B cell (primary cell): ENCODE results near the gene C12orf56. TPM values are rescaled to one million over a fixed set of nuclear protein-coding genes. Genes with fewer than 3 reads are reported as not detected.

Experiments used
- ATAC-seq: fragments of 200-7000 bp; cut with Tn5 transposase; one replicate; pipeline ENCODE4 v1.10.0; 2021; ENCODE audit warnings: low read depth, mild to moderate bottlenecking, moderate number of reproducible peaks, moderate library complexity
- CTCF ChIA-PET: fragments of 350-600 bp; sonication (Branson Sonifier 250); formaldehyde crosslinking; loops from one replicate; lab custom pipeline; 2021; ENCODE audit warnings: antibody characterized with exemption, inconsistent platforms; lab: Charles Lee
- POLR2A ChIA-PET: fragments of 350-600 bp; sonication (Branson Sonifier 250); formaldehyde crosslinking; loops from one replicate; lab custom pipeline; 2021; ENCODE audit warnings: antibody characterized with exemption; lab: Charles Lee
- DNase-seq: peaks from one replicate; pipeline ENCODE4 v3.0.0; 2013
- H2AFZ ChIP-seq: 2 replicates; pipeline ENCODE4 v1.6.1; 2012; ENCODE audit warnings: mild to moderate bottlenecking, low read depth, low read length; ENCODE audit not compliant: insufficient read depth, poor library complexity, severe bottlenecking
- H3K27ac ChIP-seq, 2 donors: 1 replicate in 1 of 2; 2 replicates in 1 of 2; pipeline ENCODE4 v1.5.1; 2012 to 2013; ENCODE audit warnings: low read length in 2 of 2, mild to moderate bottlenecking in 2 of 2, moderate library complexity in 1 of 2
- H3K27me3 ChIP-seq, 4 experiments: fragments of 200-600 bp in 1 of 4; sonication (generic) in 1 of 4; replicated peaks in 1 of 4; 1 replicate in 2 of 4; 2 replicates in 2 of 4; pipeline versions ENCODE4 v1.6.1 to v1.7.0; 2013 to 2016; ENCODE audit warnings: low read length in 3 of 4, mild to moderate bottlenecking in 2 of 4, mixed read lengths in 1 of 4, moderate library complexity in 1 of 4; ENCODE audit not compliant: insufficient read depth in 4 of 4, control insufficient read depth in 3 of 4; ENCODE audit errors: control extremely low read depth in 1 of 4
- H3K36me3 ChIP-seq, 2 experiments: replicated peaks in 1 of 2; 1 replicate in 1 of 2; 2 replicates in 1 of 2; pipeline versions ENCODE4 v1.6.1 to v1.7.1; 2013; ENCODE audit warnings: low read length in 1 of 2; ENCODE audit not compliant: insufficient read depth in 2 of 2, control insufficient read depth in 1 of 2; ENCODE audit errors: control extremely low read depth in 1 of 2, extremely low read depth in 1 of 2
- H3K4me1 ChIP-seq, 2 donors: fragments of 200-600 bp in 1 of 2; sonication (generic) in 1 of 2; 1 replicate in 1 of 2; 2 replicates in 1 of 2; pipeline versions ENCODE4 v1.5.1 to v1.6.1; 2013 to 2017; ENCODE audit warnings: low read length in 2 of 2; ENCODE audit not compliant: control insufficient read depth in 2 of 2, insufficient read depth in 2 of 2
- H3K4me2 ChIP-seq: replicated peaks from 2 replicates; pipeline ENCODE3; 2012; ENCODE audit warnings: mild to moderate bottlenecking, low read depth, low read length; ENCODE audit not compliant: poor library complexity, severe bottlenecking
- H3K4me3 ChIP-seq, 5 experiments: fragments of 200-600 bp in 1 of 5; sonication (generic) in 1 of 5; 1 replicate in 3 of 5; 2 replicates in 2 of 5; pipeline versions ENCODE4 v1.5.1 to v1.7.0; 2011 to 2016; ENCODE audit warnings: low read length in 4 of 5, mild to moderate bottlenecking in 4 of 5, low read depth in 2 of 5, control low read depth in 1 of 5, moderate library complexity in 1 of 5; ENCODE audit not compliant: insufficient read depth in 1 of 5; ENCODE audit errors: control extremely low read depth in 1 of 5, extremely low read depth in 1 of 5
- H3K79me2 ChIP-seq: fragments of 200-600 bp; sonication (generic); one replicate; pipeline ENCODE4 v1.6.0; 2016; ENCODE audit warnings: low read length; ENCODE audit not compliant: control insufficient read depth, insufficient read depth
- H3K9ac ChIP-seq: fragments of 200-600 bp; sonication (generic); 2 replicates; pipeline ENCODE4 v1.6.1; 2017; ENCODE audit warnings: mild to moderate bottlenecking, low read length, moderate library complexity
- H3K9me3 ChIP-seq, 3 donors: one replicate each; pipeline versions ENCODE4 v1.6.1 to v1.7.1; 2013; ENCODE audit warnings: low read length in 2 of 3; ENCODE audit not compliant: control insufficient read depth in 2 of 3, insufficient read depth in 1 of 3; ENCODE audit errors: control extremely low read depth in 1 of 3
- H4K20me1 ChIP-seq: 2 replicates; pipeline ENCODE4 v1.6.0; 2012; ENCODE audit warnings: mild to moderate bottlenecking, low read length; ENCODE audit not compliant: insufficient read depth, control insufficient read depth, poor library complexity, severe bottlenecking
- H3K27ac Mint-ChIP-seq: one replicate; pipeline ENCODE4 v1.8.0; 2021; ENCODE audit warnings: mixed read lengths
- H3K27me3 Mint-ChIP-seq: one replicate; pipeline ENCODE4 v1.8.0; 2021; ENCODE audit warnings: mixed read lengths
- H3K4me1 Mint-ChIP-seq: one replicate; pipeline ENCODE4 v1.8.0; 2021; ENCODE audit warnings: mixed read lengths
- H3K4me3 Mint-ChIP-seq: one replicate; pipeline ENCODE4 v1.8.0; 2021; ENCODE audit warnings: mixed read lengths
- H3K9me3 Mint-ChIP-seq: one replicate; pipeline ENCODE4 v1.8.0; 2022; ENCODE audit warnings: mixed read lengths; ENCODE audit not compliant: insufficient read depth
- EZH2 ChIP-seq: IDR thresholded peaks from 2 replicates; pipeline ENCODE4 v1.6.1; 2012; ENCODE audit warnings: borderline replicate concordance, low read depth, mild to moderate bottlenecking, moderate library complexity, low read length; ENCODE audit not compliant: insufficient read depth, poor library complexity, severe bottlenecking
- WGBS: methylation state at CpG from one replicate; pipeline ENCODE4 v1.1.5; 2013; ENCODE audit warnings: missing lambda C conversion rate; ENCODE audit not compliant: insufficient coverage; 5-methylcytosine and 5-hydroxymethylcytosine counted together
- intact Hi-C: fragments of 100-400 bp; cut with micrococcal nuclease; formaldehyde crosslinking; loops from one replicate; pipeline ENCODE4 v1.10.0; 2022
- polyA plus RNA-seq: library from polyadenylated mRNA; depleted of rRNA; stranded (reverse); fragments of >200 nt; gene quantifications from 2 replicates; pipeline ENCODE4 v1.2.3, GENCODE V29; 2012
- total RNA-seq, 2 donors: library from RNA; stranded (reverse); fragments of 120-200 nt in 1 of 2; gene quantifications; 1 replicate in 1 of 2; 2 replicates in 1 of 2; pipeline versions ENCODE4 v1.2.3 to v1.2.4, GENCODE V29; 2013 to 2022
- TF ChIP-seq, protein P1 (sequence below): fragments of 200-600 bp; IDR thresholded peaks from one replicate; pipeline ENCODE4 v1.8.0; 2022; ENCODE audit warnings: antibody characterized with exemption, mild to moderate bottlenecking

The C12orf56 gene
- total and polyA plus RNA-seq, 2 donors (not counting 1 experiment from before 2014, with no cell fraction given): not detected

DNA sequence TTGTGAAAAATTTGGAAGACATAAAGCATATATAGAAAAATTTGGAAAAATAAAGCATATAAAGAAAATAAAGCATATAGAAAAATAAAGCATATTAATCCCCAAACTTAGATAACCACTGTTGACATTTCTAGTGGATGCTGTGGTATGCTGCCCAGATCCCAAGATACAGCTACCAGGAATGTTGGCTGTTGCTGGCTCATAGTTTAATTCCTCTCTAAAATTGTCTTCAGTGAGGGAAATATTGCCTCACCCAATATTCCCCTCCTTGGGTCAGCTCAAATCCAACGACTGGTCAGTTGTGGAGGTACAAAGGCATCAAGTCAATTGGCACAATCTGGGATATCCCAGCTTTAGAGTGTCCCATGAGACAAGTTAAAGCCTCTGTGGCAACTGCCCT, 158.4 kb downstream of the C12orf56 start:
- WGBS: 100% methylated on average over 1 of the region's 1 CpG
- Histone ChIP-seq H3K4me1 (no peaks in the 10 kb centered on the region), H4K20me1 (no peaks in the 10 kb centered on the region), H3K9ac (no peak overlapping the region), H3K27me3 (peaks cover 0 to 9% (median 3%) of the 10 kb centered on the region in 4 experiments), H3K79me2 (no peaks in the 10 kb centered on the region), H3K4me2 (no peak overlapping the region), H3K4me3 (no peak overlapping the region), H3K36me3 (no peaks in the 10 kb centered on the region), H3K9me3 (peaks cover 0 to 3% (median 0%) of the 10 kb centered on the region in 3 donors), H3K27ac (no peak overlapping the region), H2AFZ (no peak overlapping the region)
- intact Hi-C loops: no loop called here
- TF ChIP-seq, protein P1, sequence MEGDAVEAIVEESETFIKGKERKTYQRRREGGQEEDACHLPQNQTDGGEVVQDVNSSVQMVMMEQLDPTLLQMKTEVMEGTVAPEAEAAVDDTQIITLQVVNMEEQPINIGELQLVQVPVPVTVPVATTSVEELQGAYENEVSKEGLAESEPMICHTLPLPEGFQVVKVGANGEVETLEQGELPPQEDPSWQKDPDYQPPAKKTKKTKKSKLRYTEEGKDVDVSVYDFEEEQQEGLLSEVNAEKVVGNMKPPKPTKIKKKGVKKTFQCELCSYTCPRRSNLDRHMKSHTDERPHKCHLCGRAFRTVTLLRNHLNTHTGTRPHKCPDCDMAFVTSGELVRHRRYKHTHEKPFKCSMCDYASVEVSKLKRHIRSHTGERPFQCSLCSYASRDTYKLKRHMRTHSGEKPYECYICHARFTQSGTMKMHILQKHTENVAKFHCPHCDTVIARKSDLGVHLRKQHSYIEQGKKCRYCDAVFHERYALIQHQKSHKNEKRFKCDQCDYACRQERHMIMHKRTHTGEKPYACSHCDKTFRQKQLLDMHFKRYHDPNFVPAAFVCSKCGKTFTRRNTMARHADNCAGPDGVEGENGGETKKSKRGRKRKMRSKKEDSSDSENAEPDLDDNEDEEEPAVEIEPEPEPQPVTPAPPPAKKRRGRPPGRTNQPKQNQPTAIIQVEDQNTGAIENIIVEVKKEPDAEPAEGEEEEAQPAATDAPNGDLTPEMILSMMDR: no peak
- TF ChIP-seq EZH2: no peak
- Mint-ChIP-seq H3K27ac (no peak overlapping the region), H3K27me3 (peaks cover 22% of the 10 kb centered on the region), H3K4me1 (no peaks in the 10 kb centered on the region), H3K4me3 (no peak overlapping the region), H3K9me3 (no peaks in the 10 kb centered on the region)
- DNase-seq (no peak), ATAC-seq (no peak)
- ChIA-PET POLR2A (no interaction called here), CTCF (no interaction called here)

- Mint-ChIP-seq H3K9me3 (no peaks in the 10 kb centered on the region), H3K4me1 (no peaks in the 10 kb centered on the region), H3K27ac (no peak overlapping the region), H3K4me3 (no peak overlapping the region), H3K27me3 (peaks cover 24% of the 10 kb centered on the region)
- Histone ChIP-seq H3K4me1 (no peaks in the 10 kb centered on the region), H3K9me3 (peaks cover 0 to 3% (median 0%) of the 10 kb centered on the region in 3 donors), H3K79me2 (no peaks in the 10 kb centered on the region), H3K27me3 (peaks cover 0 to 9% (median 4%) of the 10 kb centered on the region in 4 experiments), H3K27ac (no peak overlapping the region), H3K36me3 (no peaks in the 10 kb centered on the region), H3K4me2 (no peak overlapping the region), H2AFZ (no peak overlapping the region), H3K4me3 (no peak overlapping the region), H4K20me1 (no peaks in the 10 kb centered on the region), H3K9ac (no peak overlapping the region)
- intact Hi-C loops: no loop called here
- ChIA-PET POLR2A (no interaction called here), CTCF (no interaction called here)
- TF ChIP-seq, protein P1: no peak
- TF ChIP-seq EZH2: no peak
- ATAC-seq: no peak
- no peak for DNase-seq
- WGBS: 100% methylated on average over 4 of the region's 5 CpGs
Observed at GRCh38 chr12:64229796-64230195, 160.8 kb downstream of the C12orf56 start.
